Adipocyte (in vitro differentiated cells): ENCODE measurements around the gene TNS3.

Source experiments
- DNase-seq: peaks from one replicate; pipeline ENCODE4 v3.0.0-alpha.2; 2015; ENCODE audit warnings: low read depth
- H3K27me3 ChIP-seq: replicated peaks from 2 replicates; pipeline ENCODE4 v1.7.0; 2013; ENCODE audit warnings: mild to moderate bottlenecking, low read length, moderate library complexity; ENCODE audit not compliant: control insufficient read depth, insufficient read depth
- H3K36me3 ChIP-seq: 2 replicates; pipeline ENCODE4 v1.7.0; 2013; ENCODE audit warnings: low read length, mild to moderate bottlenecking, moderate library complexity; ENCODE audit not compliant: control insufficient read depth, insufficient read depth, severe bottlenecking
- H3K4me1 ChIP-seq: 2 replicates; pipeline ENCODE4 v1.7.0; 2013; ENCODE audit warnings: mild to moderate bottlenecking, low read length, moderate library complexity; ENCODE audit not compliant: control insufficient read depth, insufficient read depth
- H3K4me3 ChIP-seq: 2 replicates; pipeline ENCODE4 v1.7.0; 2013; ENCODE audit warnings: mild to moderate bottlenecking, low read length, moderate library complexity
- H3K9ac ChIP-seq: 2 replicates; pipeline ENCODE4 v1.7.0; 2013; ENCODE audit warnings: mild to moderate bottlenecking, low read length, moderate library complexity
- H3K9me3 ChIP-seq: 2 replicates; pipeline ENCODE4 v1.7.0; 2013; ENCODE audit warnings: mild to moderate bottlenecking, low read length, moderate library complexity; ENCODE audit not compliant: control insufficient read depth

TNS3 gene

DNA sequence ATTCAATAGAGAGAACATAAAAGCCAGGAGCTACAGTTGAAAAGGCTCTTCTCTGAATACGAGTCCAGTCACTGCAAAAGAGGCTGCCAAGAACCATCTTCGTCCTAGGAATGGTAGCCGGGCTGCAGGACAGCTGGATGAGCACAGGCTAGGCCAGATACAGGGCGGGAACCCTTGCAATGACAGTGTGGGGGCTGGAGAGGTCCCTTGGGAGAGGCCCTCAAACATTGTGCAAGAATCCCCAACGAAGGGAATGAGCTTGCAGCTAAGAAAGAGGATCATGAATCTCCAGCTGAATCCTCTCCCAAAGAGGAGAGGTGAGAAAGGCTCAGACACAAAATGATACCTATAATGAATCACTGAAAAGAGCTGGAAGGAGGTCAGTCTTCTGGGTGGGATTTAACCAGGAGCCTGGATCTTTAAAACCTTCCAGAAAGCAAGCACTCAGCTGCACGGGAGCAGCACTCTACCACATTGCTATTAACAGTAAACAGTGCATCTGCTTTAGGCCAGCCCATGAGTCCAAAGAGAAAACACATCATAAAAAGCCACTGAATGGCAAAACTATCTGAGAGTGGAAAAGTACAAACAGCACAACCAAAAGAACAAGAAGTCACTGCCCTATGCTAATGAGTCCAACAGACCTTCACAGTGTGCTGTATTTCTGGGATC, 287.9 kb downstream of the TNS3 start:
- H3K9ac ChIP-seq = peak overlapping the region; percentile 11
- peaks cover 33% of the 10 kb centered on the region for H3K36me3 ChIP-seq
- H3K4me3 ChIP-seq = peak overlapping the region; percentile 31
- H3K9me3 ChIP-seq = no peaks in the 10 kb centered on the region
- H3K4me1 ChIP-seq = peaks cover 48% of the 10 kb centered on the region
- DNase-seq = peak; percentile 10
- H3K27me3 ChIP-seq = no peaks in the 10 kb centered on the region

DNA sequence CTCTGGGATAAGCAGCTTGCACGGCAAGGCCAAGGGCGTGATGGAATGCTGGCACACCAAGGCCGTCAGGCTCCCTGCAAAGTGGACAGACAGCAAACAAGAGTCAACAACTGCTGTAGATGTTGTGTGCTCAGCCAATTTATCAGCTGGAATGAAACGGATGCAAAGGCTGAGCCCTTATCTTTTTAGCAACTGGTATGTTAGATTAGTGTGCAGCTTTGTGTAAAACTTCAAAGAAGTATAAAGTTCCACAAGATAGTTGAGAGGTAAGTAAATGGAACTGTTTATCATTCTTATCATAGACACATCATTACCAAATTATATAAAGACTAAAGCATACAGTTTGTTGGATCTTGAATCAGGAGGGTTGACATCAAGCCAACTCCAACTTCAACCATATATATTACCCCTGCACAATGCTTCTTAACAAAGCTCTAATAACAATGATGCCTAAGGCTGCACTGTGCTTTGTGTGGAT, 289.0 kb downstream of the TNS3 start:
- Histone ChIP-seq H3K9ac (no peak overlapping the region), H3K4me3 (no peak overlapping the region), H3K36me3 (peaks cover 41% of the 10 kb centered on the region), H3K4me1 (peaks cover 48% of the 10 kb centered on the region), H3K27me3 (no peaks in the 10 kb centered on the region), H3K9me3 (no peaks in the 10 kb centered on the region)
- no peak for DNase-seq

GRCh38 chr7:47291461-47292081, 290.3 kb downstream of the TNS3 start:
- Histone ChIP-seq H3K9me3 (no peaks in the 10 kb centered on the region), H3K4me1 (peaks cover 48% of the 10 kb centered on the region), H3K36me3 (peaks cover 42% of the 10 kb centered on the region), H3K9ac (peak overlapping the region; percentile 81), H3K4me3 (peak overlapping the region; percentile 48), H3K27me3 (no peaks in the 10 kb centered on the region)
- peak; percentile 82 for DNase-seq

DNA sequence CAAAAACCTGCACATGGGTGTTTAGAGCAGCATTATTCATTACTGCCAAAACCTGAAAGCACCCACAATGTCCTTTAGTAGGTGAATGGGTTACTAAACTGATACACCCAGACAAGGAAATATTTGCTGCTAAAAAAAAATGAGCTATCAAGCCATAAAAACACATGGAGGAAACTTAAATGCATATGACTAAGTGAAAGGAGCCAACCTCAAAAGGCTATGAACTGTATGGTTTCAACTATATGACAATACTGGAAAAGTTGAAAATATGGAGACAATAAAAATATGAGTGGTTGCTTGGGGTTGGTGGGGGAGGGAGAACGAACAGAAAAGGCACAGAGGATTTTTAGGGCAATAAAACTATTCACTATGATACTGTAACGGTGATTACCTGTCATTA, 291.0 kb downstream of the TNS3 start:
- H3K4me1 ChIP-seq = peaks cover 55% of the 10 kb centered on the region
- no peak for DNase-seq
- no peaks in the 10 kb centered on the region for H3K9me3 ChIP-seq
- H3K9ac ChIP-seq = peak overlapping the region; percentile 2
- H3K36me3 ChIP-seq = peaks cover 42% of the 10 kb centered on the region
- peak overlapping the region; percentile 10 for H3K4me3 ChIP-seq
- H3K27me3 ChIP-seq = no peaks in the 10 kb centered on the region

DNA sequence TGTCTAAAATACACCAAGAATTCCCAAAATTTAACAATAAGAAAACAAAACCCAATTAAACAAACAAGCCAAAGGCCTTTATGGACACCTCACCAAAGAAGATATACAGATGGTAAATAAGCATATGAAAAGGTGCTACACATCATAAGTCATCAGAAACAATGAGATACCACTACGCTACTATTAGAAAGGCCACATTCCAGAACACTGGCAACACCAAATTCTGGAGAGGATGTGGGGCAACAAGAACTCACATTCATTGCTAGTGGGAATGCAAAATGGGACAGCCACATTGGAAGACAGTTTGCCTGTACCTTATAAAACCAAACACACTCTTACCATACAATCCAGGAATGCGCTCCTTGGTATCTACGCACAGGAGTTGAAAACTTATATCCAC, 291.4 kb downstream of the TNS3 start:
- Histone ChIP-seq H3K4me1 (peaks cover 59% of the 10 kb centered on the region), H3K4me3 (no peak overlapping the region), H3K36me3 (peaks cover 42% of the 10 kb centered on the region), H3K9ac (no peak overlapping the region), H3K27me3 (no peaks in the 10 kb centered on the region), H3K9me3 (no peaks in the 10 kb centered on the region)
- DNase-seq = no peak

DNA sequence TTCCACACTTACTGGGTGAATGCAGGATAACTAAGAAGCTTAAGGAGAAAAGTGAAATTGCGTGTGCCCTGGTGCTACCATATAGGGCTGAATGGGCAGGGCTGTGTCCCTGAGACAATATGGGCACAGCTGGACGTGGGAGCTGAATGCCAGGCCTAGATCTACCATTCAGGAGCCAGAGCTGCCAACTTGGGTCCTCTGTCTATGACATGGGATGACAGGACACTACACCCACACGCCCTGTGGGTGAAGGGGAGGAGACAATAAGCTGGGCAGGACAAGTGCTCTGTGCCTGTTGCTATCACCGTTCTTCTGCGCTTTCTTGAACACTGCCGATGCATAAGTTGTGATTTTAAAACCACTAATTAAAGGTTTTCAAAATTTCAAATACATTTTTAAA, 293.9 kb downstream of the TNS3 start:
- no peak for DNase-seq
- no peak overlapping the region for H3K4me3 ChIP-seq
- peaks cover 38% of the 10 kb centered on the region for H3K4me1 ChIP-seq
- H3K27me3 ChIP-seq = no peaks in the 10 kb centered on the region
- H3K36me3 ChIP-seq = peaks cover 62% of the 10 kb centered on the region
- no peak overlapping the region for H3K9ac ChIP-seq
- H3K9me3 ChIP-seq = no peaks in the 10 kb centered on the region

GRCh38 chr7:47285860-47286491, 295.9 kb downstream of the TNS3 start:
- Histone ChIP-seq H3K4me1 (peaks cover 17% of the 10 kb centered on the region), H3K9ac (peak overlapping the region; percentile 29), H3K27me3 (no peaks in the 10 kb centered on the region), H3K4me3 (no peak overlapping the region), H3K9me3 (no peaks in the 10 kb centered on the region), H3K36me3 (peaks cover 73% of the 10 kb centered on the region)
- DNase-seq = peak; percentile 93

DNA sequence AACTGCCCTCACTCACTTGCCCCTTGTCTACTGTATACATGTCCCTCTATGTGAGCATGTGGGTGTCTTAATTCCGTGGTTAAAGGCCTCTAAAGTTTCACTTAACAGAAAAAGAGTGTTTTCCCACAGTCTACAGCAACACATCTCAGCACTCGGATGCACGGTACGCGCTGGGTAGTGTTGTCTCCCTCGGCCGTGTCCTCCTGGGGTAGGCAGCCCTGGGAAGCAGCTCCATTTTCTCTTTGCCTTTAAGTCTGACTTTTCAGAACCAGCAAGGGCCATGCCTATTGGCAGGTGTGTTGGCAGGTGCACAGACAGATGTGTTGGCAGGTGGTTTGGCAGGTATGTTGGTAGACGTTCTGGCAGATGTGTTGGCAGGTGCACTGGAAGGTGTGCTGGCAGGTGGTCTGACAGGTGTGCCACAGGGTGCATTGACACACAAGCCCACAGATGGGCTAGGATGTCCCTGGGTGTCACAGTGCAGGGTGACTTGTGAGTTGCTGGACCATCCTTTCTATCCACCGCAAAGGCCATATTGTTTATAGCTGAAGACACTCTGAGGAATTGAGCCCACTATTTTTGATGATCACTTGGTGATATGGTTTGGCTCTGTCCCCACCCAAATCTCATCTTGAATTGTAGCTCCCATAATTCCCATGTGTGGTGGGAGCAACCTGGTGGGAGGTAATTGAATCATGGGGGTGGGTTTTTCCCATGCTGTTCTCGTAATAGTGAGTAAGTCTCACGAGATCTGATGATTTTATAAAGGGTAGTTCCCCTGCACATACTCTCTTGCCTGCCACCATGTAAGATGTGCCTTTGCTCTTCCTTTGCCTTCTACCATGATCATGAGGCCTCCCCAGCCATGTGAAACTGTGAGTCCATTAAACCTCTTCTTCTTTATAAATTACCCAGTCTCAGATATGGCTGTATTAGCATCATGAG, 296.9 kb downstream of the TNS3 start:
- DNase-seq = no peak
- Histone ChIP-seq H3K4me1 (peaks cover 12% of the 10 kb centered on the region), H3K27me3 (no peaks in the 10 kb centered on the region), H3K9ac (no peak overlapping the region), H3K36me3 (peaks cover 71% of the 10 kb centered on the region), H3K4me3 (no peak overlapping the region), H3K9me3 (no peaks in the 10 kb centered on the region)

GRCh38 chr7:47283497-47284131, 298.3 kb downstream of the TNS3 start:
- Histone ChIP-seq H3K27me3 (no peaks in the 10 kb centered on the region), H3K36me3 (peaks cover 71% of the 10 kb centered on the region), H3K9me3 (no peaks in the 10 kb centered on the region), H3K9ac (no peak overlapping the region), H3K4me1 (peaks cover 12% of the 10 kb centered on the region), H3K4me3 (no peak overlapping the region)
- DNase-seq = no peak

DNA sequence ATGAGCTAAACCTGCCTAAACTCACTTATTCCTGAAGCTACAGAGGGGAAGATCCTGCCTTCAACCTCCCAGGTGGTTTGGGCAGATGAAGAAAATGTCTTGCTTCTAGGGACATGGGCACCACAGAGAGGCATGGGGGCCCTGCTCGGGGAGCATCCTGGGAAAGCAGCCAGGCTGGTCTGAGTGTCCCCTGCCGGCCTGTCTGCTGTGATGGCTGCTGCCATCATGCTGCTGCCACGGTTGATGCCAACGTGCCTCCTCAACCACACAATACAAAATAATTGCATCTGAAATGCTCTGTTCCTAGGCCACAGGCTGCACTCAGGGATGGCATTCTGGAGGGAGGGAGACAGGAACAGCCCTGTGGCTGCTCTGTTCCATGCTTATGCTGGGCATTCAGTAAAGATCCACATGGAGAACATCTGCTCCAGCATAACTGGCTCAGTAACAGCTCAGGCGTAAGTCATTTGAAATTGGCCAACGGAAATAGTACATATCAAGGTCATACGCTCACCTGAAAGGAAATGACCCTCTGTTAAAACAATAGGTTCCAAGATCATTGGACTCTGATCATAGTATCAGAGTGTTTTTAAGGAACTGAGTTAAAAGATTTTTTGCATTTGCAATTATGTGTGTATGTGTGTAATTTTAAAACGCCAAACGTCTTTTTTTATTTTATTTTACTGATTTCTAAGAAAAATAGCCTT, 299.0 kb downstream of the TNS3 start:
- H3K27me3 ChIP-seq = no peaks in the 10 kb centered on the region
- peaks cover 12% of the 10 kb centered on the region for H3K4me1 ChIP-seq
- no peak for DNase-seq
- H3K4me3 ChIP-seq = no peak overlapping the region
- H3K9ac ChIP-seq = no peak overlapping the region
- H3K36me3 ChIP-seq = peaks cover 65% of the 10 kb centered on the region
- H3K9me3 ChIP-seq = no peaks in the 10 kb centered on the region
